HCT116 (cell line): Measurements from ENCODE around the gene BOC.

Experiments used
- CTCF ChIP-seq, 3 experiments: fragments of 200-600 bp in 1 of 3; sonication (generic) in 1 of 3; IDR thresholded peaks in 2 of 3; conservative IDR thresholded peaks in 1 of 3; 2 replicates each; pipeline ENCODE4 v1.5.1; 2012 to 2017; ENCODE audit warnings: low read depth in 2 of 3, low read length in 2 of 3, antibody characterized with exemption in 1 of 3, borderline replicate concordance in 1 of 3, control low read depth in 1 of 3, mild to moderate bottlenecking in 1 of 3, mixed read lengths in 1 of 3, mixed run types in 1 of 3, moderate library complexity in 1 of 3; ENCODE audit not compliant: insufficient read depth in 1 of 3
- EGR1 ChIP-seq: IDR thresholded peaks from 2 replicates; pipeline ENCODE4 v1.6.1; 2012; ENCODE audit warnings: low read depth
- FOSL1 ChIP-seq: IDR thresholded peaks from 2 replicates; pipeline ENCODE4 v1.6.1; 2012; ENCODE audit warnings: low read depth
- JUND ChIP-seq: IDR thresholded peaks from 2 replicates; pipeline ENCODE4 v1.6.1; 2012
- MAX ChIP-seq: IDR thresholded peaks from 2 replicates; pipeline ENCODE4 v1.6.1; 2012
- POLR2A ChIP-seq: IDR thresholded peaks from 2 replicates; pipeline ENCODE4 v1.7.0; 2011; ENCODE audit warnings: borderline replicate concordance; ENCODE audit not compliant: insufficient read depth, insufficient read length; ENCODE audit errors: extremely low read depth
- POLR2AphosphoS5 ChIP-seq: IDR thresholded peaks from 2 replicates; pipeline ENCODE4 v1.6.1; 2011; ENCODE audit warnings: mild to moderate bottlenecking, low read depth, low read length, moderate library complexity
- REST ChIP-seq: IDR thresholded peaks from 2 replicates; pipeline ENCODE4 v1.6.1; 2012; ENCODE audit warnings: low read depth
- ZFX ChIP-seq: fragments of 450-650 bp; IDR thresholded peaks from 2 replicates; pipeline ENCODE4 v1.6.1; 2017

- no peak for TF ChIP-seq FOSL1
- no peak for TF ChIP-seq CTCF (IDR thresholded peaks at IDR 0.05 in 2 of 3, conservative IDR thresholded peaks at IDR 0.05 in 1 of 3; ENCODE audit: borderline replicate concordance in 1 of 3, insufficient read depth in 1 of 3, low read depth in 2 of 3, low read length in 2 of 3)
- TF ChIP-seq REST, result no peak
- no peak for TF ChIP-seq POLR2A
- TF ChIP-seq JUND, result no peak
- no peak for TF ChIP-seq EGR1
- no peak for TF ChIP-seq POLR2AphosphoS5
- no peak for TF ChIP-seq ZFX
- no peak for TF ChIP-seq MAX
Observed at GRCh38 chr3:113166357-113166718, 45.0 kb upstream of the BOC start.
